ENCODE results near the gene ETV6.

DNA sequence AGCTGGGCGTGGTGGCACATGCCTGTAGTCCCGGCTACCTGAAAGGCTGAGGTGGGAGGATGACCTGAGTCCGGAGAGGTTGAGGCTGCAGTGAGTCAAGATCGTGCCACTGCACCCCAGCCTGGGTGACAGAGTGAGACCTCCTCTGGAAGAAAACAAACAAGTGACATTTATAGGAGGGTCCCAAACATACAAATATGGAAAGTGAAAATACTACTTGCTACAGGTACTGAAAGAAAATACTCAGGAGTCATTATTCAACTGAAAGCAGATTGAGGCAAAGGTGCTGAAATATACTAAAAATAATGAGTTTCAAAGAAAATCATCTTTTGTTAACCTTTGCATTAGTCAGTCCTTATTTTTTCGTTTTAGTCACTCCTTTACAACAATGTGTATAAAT lies 53.5 kb downstream of the ETV6 start:
- TF ChIP-seq, protein P1, sequence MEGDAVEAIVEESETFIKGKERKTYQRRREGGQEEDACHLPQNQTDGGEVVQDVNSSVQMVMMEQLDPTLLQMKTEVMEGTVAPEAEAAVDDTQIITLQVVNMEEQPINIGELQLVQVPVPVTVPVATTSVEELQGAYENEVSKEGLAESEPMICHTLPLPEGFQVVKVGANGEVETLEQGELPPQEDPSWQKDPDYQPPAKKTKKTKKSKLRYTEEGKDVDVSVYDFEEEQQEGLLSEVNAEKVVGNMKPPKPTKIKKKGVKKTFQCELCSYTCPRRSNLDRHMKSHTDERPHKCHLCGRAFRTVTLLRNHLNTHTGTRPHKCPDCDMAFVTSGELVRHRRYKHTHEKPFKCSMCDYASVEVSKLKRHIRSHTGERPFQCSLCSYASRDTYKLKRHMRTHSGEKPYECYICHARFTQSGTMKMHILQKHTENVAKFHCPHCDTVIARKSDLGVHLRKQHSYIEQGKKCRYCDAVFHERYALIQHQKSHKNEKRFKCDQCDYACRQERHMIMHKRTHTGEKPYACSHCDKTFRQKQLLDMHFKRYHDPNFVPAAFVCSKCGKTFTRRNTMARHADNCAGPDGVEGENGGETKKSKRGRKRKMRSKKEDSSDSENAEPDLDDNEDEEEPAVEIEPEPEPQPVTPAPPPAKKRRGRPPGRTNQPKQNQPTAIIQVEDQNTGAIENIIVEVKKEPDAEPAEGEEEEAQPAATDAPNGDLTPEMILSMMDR (IDR thresholded peaks at IDR 0.05) = no peak
- no peak for TF ChIP-seq POLR2A (IDR thresholded peaks at IDR 0.05)
- TF ChIP-seq POLR2AphosphoS5 (IDR thresholded peaks at IDR 0.05) = no peak
- no peak for TF ChIP-seq EP300 (IDR thresholded peaks at IDR 0.05)

Measured in upper lobe of left lung (tissue), 4 donors.